GM12892 (cell line): ENCODE results near the gene ANKRD11.
A peak's percentile ranks its signal among the peaks of the same experiment; 100 is the strongest.

Experiments
- DNase-seq: peaks from one replicate; pipeline ENCODE4 v3.0.0; 2011; ENCODE audit not compliant: insufficient read length
- FAIRE-seq: peaks from 2 replicates; lab custom pipeline; 2011; peaks lifted over from hg19 to GRCh38; lab: Jason Lieb, UNC
- POLR2A ChIP-seq: IDR thresholded peaks from 2 replicates; pipeline ENCODE4 v1.6.1; 2011; ENCODE audit warnings: low read depth, low read length, control low read depth
- POLR2AphosphoS5 ChIP-seq: IDR thresholded peaks from 2 replicates; pipeline ENCODE4 v1.6.1; 2011; ENCODE audit warnings: low read depth, low read length, control low read depth
- TAF1 ChIP-seq: IDR thresholded peaks from 2 replicates; pipeline ENCODE4 v1.6.1; 2011; ENCODE audit warnings: low read depth, mild to moderate bottlenecking, control low read depth, low read length, borderline replicate concordance

Gene ANKRD11

DNA sequence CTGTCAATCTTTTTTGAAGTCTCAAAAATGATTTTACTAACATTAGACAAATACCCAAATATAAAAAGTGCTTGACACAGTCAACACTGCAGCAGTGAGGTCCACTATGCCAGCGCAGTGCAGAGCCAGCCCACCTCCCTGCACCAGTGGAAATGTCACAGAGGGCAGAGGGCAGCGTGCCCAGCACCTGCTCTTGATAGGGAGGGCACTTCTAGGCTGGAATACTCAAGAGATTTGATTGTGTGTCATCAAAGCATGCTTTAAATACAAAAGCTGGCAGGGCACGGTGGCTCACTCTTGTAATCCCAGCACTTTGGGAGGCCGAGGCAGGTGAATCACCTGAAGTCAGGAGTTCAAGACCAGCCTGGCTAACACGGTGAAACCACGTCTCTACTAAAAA lies 136.0 kb downstream of the ANKRD11 start:
- TF ChIP-seq POLR2A (no peak), TAF1 (no peak), POLR2AphosphoS5 (no peak)
- FAIRE-seq (no peak), DNase-seq (no peak)

DNA sequence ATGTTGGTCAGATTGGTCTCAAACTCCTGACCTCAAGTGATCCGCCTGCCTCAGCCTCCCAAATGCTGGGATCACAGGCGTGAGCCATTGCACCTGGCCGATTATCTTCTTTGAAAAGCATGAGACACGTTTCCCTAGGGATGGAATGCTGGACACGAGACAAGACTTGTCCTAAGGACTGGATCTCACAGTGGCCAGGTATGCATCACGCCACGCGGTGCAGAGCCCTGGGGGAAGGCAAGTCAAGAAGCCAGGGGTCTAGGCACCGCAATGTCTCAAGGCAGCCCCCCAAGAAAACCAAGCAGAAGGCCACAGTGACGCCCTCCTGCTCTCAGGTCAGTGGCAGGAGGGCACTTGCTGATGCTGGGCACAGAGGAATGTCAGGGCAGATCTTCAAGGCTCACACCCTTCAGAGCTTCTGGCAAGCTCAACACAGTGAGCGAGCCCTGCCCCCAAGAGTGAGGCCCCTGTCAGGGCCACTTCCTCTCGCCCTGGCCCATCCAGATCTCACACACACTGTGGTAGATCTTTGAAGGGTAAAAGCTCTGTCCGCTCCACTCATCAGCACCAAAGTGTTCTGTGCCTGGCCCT lies 138.2 kb downstream of the ANKRD11 start:
- no peak for FAIRE-seq
- TF ChIP-seq TAF1 (no peak), POLR2AphosphoS5 (no peak), POLR2A (no peak)
- no peak for DNase-seq

DNA sequence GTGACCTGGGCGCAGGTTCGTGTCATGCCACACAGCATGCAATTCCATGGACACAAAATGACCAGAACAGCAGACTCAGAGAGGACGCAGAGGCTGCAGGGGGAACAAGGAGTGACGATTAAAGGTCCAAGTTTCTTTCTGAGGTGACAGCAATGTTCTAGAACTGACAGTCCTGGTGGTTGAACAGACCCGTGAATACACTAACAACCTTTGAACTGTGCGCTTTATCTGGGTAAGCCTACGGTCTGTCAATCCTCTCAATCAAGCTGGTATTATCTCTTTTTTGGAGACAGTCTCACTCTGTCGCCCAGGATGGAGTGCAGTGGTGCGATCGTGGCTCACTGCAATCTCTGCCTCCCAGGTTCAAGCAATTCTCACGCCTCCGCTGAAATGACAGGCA lies 138.7 kb downstream of the ANKRD11 start:
- no peak for TF ChIP-seq POLR2AphosphoS5
- no peak for TF ChIP-seq POLR2A
- no peak for TF ChIP-seq TAF1

DNA sequence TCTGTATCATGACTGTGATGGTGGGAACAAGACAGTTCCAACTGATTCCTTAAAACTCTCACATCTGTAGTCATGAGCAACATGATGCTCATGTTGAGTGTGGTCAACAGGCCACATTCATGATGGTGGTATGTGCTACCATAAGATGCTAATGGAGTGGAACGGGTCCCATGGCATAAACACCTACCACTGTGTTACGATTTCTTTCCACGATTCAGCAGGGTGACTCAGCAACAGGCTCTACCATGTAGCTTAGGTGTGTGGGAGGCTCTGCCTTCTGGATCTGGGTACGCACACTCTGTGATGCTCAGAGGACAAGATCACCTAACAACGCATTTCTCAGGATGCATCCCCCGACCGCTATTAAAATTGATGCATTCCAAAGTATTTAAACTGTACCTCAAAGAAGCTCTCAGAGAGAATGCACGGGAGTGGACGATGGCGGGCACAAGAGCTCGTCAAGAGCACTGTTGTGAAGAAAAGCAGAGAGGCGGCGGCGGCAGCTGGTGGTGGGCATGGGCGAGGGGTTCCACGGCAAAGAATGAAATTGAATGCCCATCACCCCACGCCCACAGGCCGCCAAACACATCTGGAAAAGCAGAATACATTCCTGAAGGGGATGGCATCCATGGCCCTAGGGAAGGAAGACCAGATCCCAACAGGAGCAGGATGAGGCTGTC lies 139.5 kb downstream of the ANKRD11 start:
- TF ChIP-seq TAF1 (no peak), POLR2AphosphoS5 (no peak), POLR2A (no peak)
- FAIRE-seq (no peak), DNase-seq (no peak)

More for the DNA sequence above, 138.7 kb downstream of the ANKRD11 start:
- DNase-seq (no peak), FAIRE-seq (no peak)

DNA sequence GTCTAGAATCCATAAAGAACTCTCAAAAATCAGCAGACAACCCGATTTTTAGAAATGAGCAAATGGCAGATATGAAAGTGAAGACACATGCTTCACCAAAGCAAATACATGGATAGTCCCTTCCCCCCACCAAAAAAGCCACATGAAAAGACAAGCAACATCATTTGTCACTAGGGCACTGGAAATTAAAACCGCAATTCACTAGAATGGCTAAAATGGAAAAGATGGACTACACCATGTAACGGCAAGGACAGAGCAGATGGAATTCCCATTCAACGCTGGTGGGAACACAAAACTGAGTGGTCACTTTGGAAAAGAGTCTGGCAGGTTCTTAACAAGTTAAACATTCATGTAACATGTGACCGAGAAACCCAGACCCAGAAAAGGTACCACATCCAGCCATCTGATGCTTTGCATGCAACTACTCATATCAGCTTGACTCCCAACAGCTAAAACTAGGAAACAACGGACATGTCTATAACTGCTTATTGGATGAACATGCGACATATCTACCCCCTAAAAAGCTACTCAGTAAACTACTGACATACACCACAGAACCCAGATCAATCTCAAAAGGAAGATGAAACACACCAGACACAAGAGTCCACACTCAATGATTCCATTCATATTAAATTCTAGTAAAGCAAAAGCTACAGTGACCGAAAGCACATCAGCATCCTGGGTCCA lies 140.3 kb downstream of the ANKRD11 start:
- no peak for DNase-seq
- TF ChIP-seq POLR2A: no peak
- FAIRE-seq: no peak

DNA sequence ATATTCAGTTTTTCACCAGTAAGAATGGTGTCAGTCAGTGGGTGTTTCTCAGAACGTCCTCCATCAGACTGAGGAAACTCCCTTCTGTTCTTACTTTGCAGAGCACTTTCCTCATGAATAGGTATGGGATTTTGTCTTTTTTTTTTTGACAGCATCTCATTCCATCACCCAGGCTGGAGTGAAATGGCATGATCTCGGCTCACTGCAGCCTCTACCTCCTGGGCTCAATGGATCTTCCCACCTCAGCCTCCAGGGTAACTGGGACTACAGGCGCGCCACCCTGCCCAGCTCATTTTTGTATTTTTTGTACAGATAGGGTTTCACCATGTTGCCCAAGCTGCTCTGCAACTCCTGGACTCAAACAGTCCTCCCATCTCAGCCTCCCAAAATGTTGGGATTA lies 142.6 kb downstream of the ANKRD11 start:
- FAIRE-seq (peak; percentile 5), DNase-seq (no peak)
- TF ChIP-seq POLR2A (no peak), TAF1 (no peak), POLR2AphosphoS5 (no peak)

DNA sequence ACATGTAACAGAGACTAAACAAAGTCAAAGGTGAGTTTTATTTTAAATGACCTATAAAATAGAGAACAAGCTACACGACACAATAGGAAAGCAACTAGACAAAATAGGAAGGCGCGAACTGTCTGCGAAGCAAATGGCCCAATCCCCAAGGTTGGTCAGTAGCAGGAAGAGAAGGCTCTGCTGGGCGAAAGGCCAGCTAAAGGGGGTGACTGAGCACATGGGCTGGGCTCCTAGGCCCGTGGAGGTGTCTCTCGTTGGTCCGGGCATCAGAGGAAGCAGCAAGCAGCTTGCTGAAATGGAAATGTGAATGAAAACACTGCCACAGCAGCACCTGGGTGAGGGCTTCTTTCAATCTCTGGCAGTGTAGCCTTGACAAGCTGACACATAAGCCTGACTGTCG lies 143.5 kb downstream of the ANKRD11 start:
- TF ChIP-seq POLR2AphosphoS5 (no peak), TAF1 (no peak), POLR2A (no peak)
- FAIRE-seq: no peak
- no peak for DNase-seq

DNA sequence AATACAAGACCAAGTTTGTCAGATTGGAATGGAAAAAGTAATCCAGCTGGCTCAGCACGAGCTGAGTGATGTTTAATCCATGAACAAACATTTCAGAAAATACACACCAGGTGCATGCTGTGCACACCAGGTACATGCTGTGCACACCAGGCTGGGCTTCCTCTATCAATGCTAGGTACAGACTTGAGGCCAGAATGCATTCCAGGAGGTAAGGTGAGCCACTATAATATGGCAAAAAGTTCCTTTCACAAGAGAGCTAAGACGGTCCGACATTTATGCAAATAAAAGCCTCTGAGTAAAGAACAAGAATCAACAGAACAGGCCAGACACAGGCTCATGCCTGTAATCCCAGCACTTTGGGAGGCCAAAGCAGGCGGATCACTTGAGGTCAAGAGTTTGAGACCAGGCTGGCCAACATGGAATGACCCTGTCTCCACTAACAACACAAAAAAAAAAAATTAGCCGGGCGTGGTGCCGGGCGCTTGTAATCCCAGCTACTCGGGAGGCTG lies 144.7 kb downstream of the ANKRD11 start:
- FAIRE-seq: no peak
- TF ChIP-seq POLR2AphosphoS5 (no peak), TAF1 (no peak), POLR2A (no peak)
- DNase-seq: no peak

DNA sequence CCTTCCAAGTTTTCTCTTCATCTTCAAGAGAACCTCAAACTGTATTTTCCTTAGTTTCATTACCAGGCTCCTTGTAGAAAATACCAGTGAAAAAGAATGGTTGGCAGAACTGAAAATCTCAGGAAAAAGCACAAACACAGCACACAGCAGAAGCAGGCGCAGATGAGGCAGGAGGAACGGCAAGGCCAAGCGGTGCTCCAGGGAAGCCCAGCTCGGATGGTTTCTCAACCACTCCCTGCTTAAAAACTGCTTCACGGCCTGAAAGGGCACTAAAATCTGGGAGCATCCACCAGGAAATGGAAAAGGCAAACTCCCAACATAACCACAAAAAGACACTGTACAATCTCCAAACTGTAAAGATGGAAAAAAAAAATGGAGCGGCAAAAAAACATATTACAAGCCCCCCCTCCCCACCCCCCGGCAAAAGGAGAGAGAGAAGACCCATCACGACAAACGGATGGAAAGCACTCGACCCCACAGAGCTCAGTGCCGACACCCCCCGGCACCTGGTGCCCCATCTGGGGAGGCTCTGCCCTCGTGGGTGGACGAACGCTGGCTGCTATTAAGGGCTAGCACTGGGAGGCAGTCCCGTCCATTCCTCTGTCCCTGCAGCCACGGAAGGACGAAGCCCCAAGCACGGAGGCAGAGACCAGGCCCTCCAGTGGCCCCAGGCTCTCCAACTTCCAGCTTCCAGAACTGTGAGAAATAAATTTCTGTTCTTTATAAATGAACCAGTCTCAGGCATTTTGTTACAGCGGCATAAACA lies 145.3 kb downstream of the ANKRD11 start:
- DNase-seq: no peak
- no peak for FAIRE-seq
- no peak for TF ChIP-seq POLR2A
- TF ChIP-seq POLR2AphosphoS5: no peak
- no peak for TF ChIP-seq TAF1

DNA sequence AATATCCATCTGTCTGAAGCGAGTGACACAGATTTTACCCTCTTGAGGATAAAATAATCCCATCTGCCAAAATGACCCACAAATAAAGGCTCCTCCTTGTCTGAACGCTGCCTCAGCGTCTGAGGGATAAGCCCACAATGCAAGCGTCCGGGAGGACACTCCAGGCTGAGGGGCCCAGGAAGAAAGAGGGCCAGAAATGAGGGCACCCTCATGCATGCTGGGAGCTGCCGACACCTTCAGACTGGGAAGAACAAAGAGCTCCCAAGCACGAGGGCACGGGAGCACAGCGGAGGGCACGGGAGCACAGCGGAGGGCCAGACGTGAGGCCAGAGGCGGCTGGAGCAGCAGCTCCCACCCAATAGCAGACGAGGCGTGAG lies 145.9 kb downstream of the ANKRD11 start:
- FAIRE-seq: no peak
- no peak for TF ChIP-seq TAF1
- TF ChIP-seq POLR2AphosphoS5: no peak
- TF ChIP-seq POLR2A: no peak
- DNase-seq: no peak

DNA sequence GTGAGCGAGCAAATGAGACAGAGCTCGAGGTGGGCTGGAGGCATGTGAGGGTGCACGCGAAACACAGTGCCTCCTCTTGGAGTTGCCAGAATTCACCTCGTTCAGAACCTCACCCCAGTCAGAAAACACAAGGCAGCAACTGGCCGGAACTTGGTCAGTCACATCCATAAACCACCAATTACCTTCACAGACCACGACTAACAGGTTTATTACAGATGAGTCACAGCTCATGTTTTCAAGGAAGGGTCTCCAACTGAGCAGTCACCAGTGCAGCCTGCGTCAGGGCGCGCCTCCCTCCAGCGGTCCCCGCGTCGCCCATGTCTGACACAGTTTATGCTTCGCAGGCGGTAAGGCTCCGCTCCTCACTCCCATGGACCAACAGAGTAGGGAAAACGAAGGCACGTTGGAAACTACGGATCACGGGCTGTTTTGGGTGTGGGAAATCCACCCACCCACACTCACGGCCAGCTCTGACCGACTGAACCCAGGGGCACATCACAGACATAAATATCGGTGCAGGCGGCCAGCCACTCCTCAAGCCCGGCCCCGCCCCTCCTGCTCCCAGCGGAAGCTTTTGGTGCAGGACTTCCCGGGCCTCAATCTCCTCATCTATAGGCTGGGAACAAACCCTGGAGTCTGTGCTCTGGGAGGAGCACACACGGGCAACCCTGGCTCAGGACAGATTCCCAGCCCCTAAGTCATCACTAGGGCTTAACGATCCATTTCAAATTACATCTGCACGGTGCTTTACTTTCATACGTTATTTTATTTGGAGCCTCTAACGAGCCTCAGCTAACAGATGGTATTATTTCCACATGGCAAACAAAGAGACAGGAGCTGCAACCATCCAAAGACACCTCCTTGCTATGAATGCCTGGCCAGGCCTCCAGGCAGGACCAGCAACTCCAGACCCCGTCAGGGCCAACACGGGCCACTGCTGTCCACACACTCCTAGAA lies 146.6 kb downstream of the ANKRD11 start:
- no peak for FAIRE-seq

More for the DNA sequence above, 146.6 kb downstream of the ANKRD11 start:
- no peak for DNase-seq
- TF ChIP-seq POLR2A: no peak
- TF ChIP-seq POLR2AphosphoS5: no peak
- no peak for TF ChIP-seq TAF1
